GM12891 (cell line): ENCODE measurements around the gene IER5L.

ENCODE experiments used
- PAX5 ChIP-seq: IDR thresholded peaks from 2 replicates; pipeline ENCODE4 v1.6.1; 2011; ENCODE audit warnings: low read length, moderate library complexity, mild to moderate bottlenecking; ENCODE audit not compliant: insufficient read depth, severe bottlenecking
- POLR2A ChIP-seq: IDR thresholded peaks from 2 replicates; pipeline ENCODE4 v1.6.1; 2011; ENCODE audit warnings: low read depth, low read length, control low read depth
- POLR2AphosphoS5 ChIP-seq: IDR thresholded peaks from 2 replicates; pipeline ENCODE4 v1.6.1; 2011; ENCODE audit warnings: low read depth, low read length, control low read depth
- POU2F2 ChIP-seq: IDR thresholded peaks from 2 replicates; pipeline ENCODE4 v1.6.1; 2011; ENCODE audit warnings: low read depth, mild to moderate bottlenecking, control low read depth, low read length, moderate library complexity
- TAF1 ChIP-seq: IDR thresholded peaks from 2 replicates; pipeline ENCODE4 v1.6.1; 2011; ENCODE audit warnings: low read depth, low read length, control low read depth

GRCh38 chr9:129213551-129213950, 35.5 kb upstream of the IER5L start:
- no peak for TF ChIP-seq TAF1
- no peak for TF ChIP-seq POLR2A
- no peak for TF ChIP-seq POLR2AphosphoS5
- TF ChIP-seq POU2F2, result no peak
- TF ChIP-seq PAX5, result no peak
